Liver (tissue), 6 donors: ENCODE results near the gene PCAT6. TPM values are rescaled to one million over a fixed set of nuclear protein-coding genes. Genes with fewer than 3 reads are reported as not detected.

ENCODE experiments used
- EGR1 ChIP-seq, 2 donors: IDR thresholded peaks; 2 replicates each; pipeline ENCODE4 v1.6.1; 2016 to 2018; ENCODE audit warnings: antibody characterized with exemption in 2 of 2, low read depth in 2 of 2
- FOXA1 ChIP-seq: IDR thresholded peaks from 2 replicates; pipeline ENCODE4 v1.6.1; 2016; ENCODE audit warnings: antibody characterized with exemption
- REST ChIP-seq: IDR thresholded peaks from 2 replicates; pipeline ENCODE4 v1.6.1; 2016; ENCODE audit warnings: antibody characterized with exemption, mild to moderate bottlenecking
- polyA plus RNA-seq, 2 donors: library from polyadenylated mRNA; stranded (reverse) in 1 of 2; unstranded in 1 of 2; fragments of 200-250 nt in 1 of 2; fragments of >200 nt in 1 of 2; fragmentation: Nextera tagmentation in 1 of 2; extraction: Ambion mirVana in 1 of 2; gene quantifications; one replicate each; pipeline versions ENCODE4 v1.2.1 to v1.2.3, GENCODE V29; 2013 to 2015
- small RNA-seq: library from RNA; depleted of rRNA; stranded (forward); fragments of <200 nt; gene quantifications from one replicate; pipeline ENCODE3, GENCODE V24; 2014
- total RNA-seq, 2 donors: library from RNA; depleted of rRNA; stranded (reverse); fragments of >200 nt; gene quantifications; one replicate each; pipeline ENCODE4 v1.2.3, GENCODE V29; 2014
- donor health status: healthy.
- donor health status: healthy.
- donor health status: healthy.

Gene PCAT6
- total and polyA plus RNA-seq, 4 donors = 0.23 to 1.2 TPM; not detected in 2

GRCh38 chr1:202860744-202861419 is 50.1 kb downstream of the PCAT6 start (continued):
- TF ChIP-seq REST = peak; percentile 54
- TF ChIP-seq FOXA1 = no peak
- peak; percentile 25 to 34 for TF ChIP-seq EGR1 (IDR thresholded peaks at IDR 0.05; ENCODE audit: low read depth in 2 of 2)

Small RNA genes lying within 50 kb of the gene (small RNA-seq; reads per million reads assigned to genes)
- gene AC098934.3 = not detected

Other genes with a start within 250 kb of the PCAT6 start
- not detected for gene SYT2, start 100.5 kb upstream of the PCAT6 start, total RNA-seq
- gene SYT2, start 100.5 kb upstream of the PCAT6 start, polyA plus RNA-seq = under 1 TPM; under 0.01 to 0.07 TPM
- gene KDM5B, start 2.5 kb upstream of the PCAT6 start, total RNA-seq = 10 to 100 TPM; 19.6 to 33.7 TPM
- gene KDM5B, start 2.5 kb upstream of the PCAT6 start, polyA plus RNA-seq = 10 to 100 TPM in 1 of 2 donors, 1 to 10 TPM in 1; 3.4 to 10.0 TPM
- 1 to 10 TPM; 3.9 to 4.7 TPM for gene RABIF, start 78.2 kb downstream of the PCAT6 start, total RNA-seq
- gene RABIF, start 78.2 kb downstream of the PCAT6 start, polyA plus RNA-seq = 1 to 10 TPM; 3.6 to 7.5 TPM
- 10 to 100 TPM; 13.1 to 17.5 TPM for gene KLHL12, start 116.3 kb downstream of the PCAT6 start, total RNA-seq
- gene KLHL12, start 116.3 kb downstream of the PCAT6 start, polyA plus RNA-seq = 1 to 10 TPM; 7.2 to 7.8 TPM
- 100 to 1,000 TPM in 1 of 2 donors, 10 to 100 TPM in 1; 78.9 to 175 TPM for gene ADIPOR1, start 147.4 kb downstream of the PCAT6 start, total RNA-seq
- gene ADIPOR1, start 147.4 kb downstream of the PCAT6 start, polyA plus RNA-seq = 10 to 100 TPM; 58.5 to 62.0 TPM
- gene CYB5R1, start 156.3 kb downstream of the PCAT6 start, total RNA-seq = 10 to 100 TPM; 32.6 to 36.5 TPM
- gene CYB5R1, start 156.3 kb downstream of the PCAT6 start, polyA plus RNA-seq = 10 to 100 TPM; 29.4 to 33.7 TPM
- gene TMEM183A, start 196.4 kb downstream of the PCAT6 start, total RNA-seq = 10 to 100 TPM; 46.6 to 48.9 TPM
- 10 to 100 TPM; 21.0 to 24.3 TPM for gene TMEM183A, start 196.4 kb downstream of the PCAT6 start, polyA plus RNA-seq
- gene PPFIA4, start 215.5 kb downstream of the PCAT6 start, total RNA-seq = under 1 TPM; 0.08 to 0.33 TPM
- under 1 TPM; 0.07 to 0.22 TPM for gene PPFIA4, start 215.5 kb downstream of the PCAT6 start, polyA plus RNA-seq